Testis (tissue), 2 donors: Measurements from ENCODE around the gene NLGN1.

Source experiments
- POLR2A ChIP-seq: fragments of 450-650 bp; IDR thresholded peaks from one replicate; pipeline ENCODE4 v1.6.1; 2017; ENCODE audit warnings: antibody characterized with exemption, mild to moderate bottlenecking, moderate library complexity
- TF ChIP-seq, protein P1 (sequence below), 3 experiments: fragments of 450-650 bp in 2 of 3; fragments of 200-600 bp in 1 of 3; sonication (generic) in 1 of 3; IDR thresholded peaks; one replicate each; pipeline ENCODE4 v1.5.1; 2016 to 2019; ENCODE audit warnings: antibody characterized with exemption in 3 of 3, mild to moderate bottlenecking in 2 of 3, moderate library complexity in 1 of 3

DNA sequence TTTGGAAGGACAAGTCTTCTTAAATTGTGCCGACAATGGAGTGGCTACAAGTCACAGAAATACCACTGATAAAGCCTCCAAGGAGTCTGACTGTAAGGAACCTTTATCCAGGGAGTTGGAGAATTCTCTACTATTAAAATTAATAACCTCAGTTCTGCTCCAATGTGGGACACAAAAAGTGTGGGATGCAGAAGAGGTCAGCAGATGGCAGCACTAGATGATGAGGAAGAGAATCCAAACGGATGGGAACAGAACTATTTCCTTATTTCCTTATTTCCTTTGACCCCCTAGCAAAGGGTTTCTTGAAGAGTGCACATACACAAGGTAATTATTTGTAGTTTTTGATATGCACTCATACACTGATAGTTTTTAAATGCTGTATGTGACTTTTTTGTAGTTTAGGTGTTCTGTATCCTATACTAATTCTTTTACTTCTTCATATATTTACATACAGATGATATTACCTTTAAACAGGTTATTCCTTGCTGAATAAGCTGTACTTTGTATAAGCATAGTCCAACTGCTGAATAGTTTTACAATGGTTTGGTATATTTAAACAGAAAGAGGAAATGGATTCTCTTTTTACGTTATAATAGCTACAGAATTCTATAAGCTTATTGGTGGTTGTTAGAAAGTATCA is 25.6 kb upstream of the NLGN1 start:
- TF ChIP-seq, protein P1, sequence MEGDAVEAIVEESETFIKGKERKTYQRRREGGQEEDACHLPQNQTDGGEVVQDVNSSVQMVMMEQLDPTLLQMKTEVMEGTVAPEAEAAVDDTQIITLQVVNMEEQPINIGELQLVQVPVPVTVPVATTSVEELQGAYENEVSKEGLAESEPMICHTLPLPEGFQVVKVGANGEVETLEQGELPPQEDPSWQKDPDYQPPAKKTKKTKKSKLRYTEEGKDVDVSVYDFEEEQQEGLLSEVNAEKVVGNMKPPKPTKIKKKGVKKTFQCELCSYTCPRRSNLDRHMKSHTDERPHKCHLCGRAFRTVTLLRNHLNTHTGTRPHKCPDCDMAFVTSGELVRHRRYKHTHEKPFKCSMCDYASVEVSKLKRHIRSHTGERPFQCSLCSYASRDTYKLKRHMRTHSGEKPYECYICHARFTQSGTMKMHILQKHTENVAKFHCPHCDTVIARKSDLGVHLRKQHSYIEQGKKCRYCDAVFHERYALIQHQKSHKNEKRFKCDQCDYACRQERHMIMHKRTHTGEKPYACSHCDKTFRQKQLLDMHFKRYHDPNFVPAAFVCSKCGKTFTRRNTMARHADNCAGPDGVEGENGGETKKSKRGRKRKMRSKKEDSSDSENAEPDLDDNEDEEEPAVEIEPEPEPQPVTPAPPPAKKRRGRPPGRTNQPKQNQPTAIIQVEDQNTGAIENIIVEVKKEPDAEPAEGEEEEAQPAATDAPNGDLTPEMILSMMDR (IDR thresholded peaks at IDR 0.05): peak; percentile 13 to 56 (median 30)
- TF ChIP-seq POLR2A: no peak
